COR-L47 (cell line): Measurements from ENCODE around the gene TPH2.

Experiments
- DNase-seq: peaks from one replicate; lab custom pipeline; 2025; lab: John Stamatoyannopoulos, UW

The TPH2 gene

GRCh38 chr12:72035625-72036024 lies 97.0 kb downstream of the TPH2 start:
- DNase-seq, result no peak

GRCh38 chr12:72036393-72036792 lies 97.7 kb downstream of the TPH2 start:
- no peak for DNase-seq

- DNase-seq, result no peak
These were observed 98.6 kb downstream of the TPH2 start for GRCh38 chr12:72037006-72037795.

DNA sequence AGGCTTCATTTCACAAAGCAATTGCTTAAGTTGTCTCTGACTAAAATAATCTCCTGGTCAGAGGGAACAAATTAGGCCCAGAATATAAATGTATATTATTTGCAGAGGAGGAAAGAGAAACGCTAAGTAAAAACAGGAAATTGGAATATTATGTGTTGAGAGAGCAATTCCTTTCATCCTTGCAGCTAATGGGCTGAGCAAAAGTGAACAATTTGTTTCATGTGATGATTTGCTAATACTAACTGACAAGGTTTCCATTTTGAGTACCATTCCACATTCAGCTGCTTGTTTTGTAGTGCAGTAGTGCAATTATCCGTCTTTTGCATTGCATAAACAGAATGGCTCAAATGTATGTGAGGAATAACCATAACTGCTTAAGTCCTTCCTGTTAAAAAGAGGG lies 103.2 kb downstream of the TPH2 start:
- DNase-seq, result no peak

DNA sequence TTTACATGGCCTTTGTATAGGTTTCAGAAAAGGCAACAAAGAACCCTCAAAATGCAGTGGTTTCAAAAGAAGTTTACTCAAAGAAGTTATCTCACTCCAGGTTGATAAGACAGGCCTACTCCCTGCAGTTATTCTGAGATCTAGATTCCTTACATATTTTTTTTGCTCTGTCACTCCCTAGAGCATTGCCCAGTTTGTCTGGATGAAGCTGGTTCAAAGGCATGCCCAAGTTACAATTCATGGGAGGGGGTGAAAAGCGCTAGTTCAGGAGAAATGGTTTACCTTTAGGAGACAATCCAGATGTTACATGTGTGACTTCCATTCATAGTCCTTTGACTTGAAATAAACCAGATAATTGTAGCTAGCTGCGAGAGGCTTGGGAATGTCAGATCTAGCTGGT lies 115.0 kb downstream of the TPH2 start:
- no peak for DNase-seq

DNA sequence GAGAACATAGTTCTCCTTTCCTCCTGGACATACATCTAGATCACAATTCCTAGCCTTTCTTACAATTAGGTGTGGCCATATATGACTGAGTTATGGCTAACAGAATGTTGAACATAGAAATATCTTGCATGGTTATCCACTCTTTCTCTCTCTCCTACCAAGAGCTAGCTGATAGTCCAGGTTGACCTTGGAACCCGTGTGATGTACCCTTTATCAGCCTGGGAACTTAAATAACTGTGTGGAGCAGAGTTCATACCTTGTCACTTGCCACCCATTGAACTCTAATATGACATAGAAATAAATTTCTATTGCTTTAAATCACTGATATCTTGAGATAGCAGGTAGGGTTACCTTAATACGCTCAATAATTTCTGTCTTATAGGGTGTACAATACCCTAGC lies 115.9 kb downstream of the TPH2 start:
- DNase-seq, result no peak

DNA sequence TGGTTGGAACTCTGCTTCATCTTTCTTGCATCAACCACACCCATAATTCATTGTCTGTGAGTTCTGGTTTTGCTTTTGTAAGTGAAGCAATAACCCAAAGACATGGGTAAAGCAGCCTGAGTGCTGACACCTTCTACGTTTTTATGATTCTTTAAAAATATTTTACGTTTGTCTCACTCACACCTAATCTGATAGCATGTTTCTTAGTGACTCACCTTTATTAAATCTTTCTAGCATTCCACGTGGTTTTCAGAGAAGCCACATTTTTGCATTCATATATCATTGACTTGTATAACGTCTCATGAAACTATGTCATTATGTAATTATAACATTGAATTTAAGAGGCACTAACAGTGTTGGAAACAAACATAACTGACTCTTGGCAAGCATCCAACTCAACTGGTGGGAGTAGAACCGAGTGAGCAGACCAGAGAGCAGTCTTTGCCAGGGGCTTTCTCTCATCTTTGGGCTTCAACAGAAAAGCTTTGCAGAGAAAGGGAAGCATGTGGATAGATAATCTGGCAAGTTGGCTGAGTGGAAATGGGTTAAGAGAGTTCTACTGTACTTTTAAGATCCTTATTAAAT lies 118.8 kb downstream of the TPH2 start:
- peak; percentile 89 for DNase-seq

DNA sequence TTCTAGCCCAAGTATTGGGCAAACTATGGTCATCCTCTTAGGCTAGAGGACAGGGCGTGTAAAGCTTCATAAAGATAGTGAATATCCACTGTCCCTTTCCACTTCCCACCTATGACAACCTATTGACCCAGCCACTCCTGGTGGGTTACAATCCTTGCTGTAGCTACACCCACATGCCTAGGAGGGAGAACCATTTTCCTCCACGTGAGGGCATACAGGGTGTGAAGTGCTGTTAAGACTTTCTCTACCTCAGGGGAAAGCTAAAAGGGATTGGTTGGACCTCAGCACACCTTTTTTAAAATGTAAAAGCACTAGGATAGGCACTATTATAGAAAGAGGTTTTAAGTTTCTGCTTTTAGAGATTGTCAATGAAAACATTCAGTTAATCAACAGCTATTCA lies 124.4 kb downstream of the TPH2 start:
- no peak for DNase-seq

DNA sequence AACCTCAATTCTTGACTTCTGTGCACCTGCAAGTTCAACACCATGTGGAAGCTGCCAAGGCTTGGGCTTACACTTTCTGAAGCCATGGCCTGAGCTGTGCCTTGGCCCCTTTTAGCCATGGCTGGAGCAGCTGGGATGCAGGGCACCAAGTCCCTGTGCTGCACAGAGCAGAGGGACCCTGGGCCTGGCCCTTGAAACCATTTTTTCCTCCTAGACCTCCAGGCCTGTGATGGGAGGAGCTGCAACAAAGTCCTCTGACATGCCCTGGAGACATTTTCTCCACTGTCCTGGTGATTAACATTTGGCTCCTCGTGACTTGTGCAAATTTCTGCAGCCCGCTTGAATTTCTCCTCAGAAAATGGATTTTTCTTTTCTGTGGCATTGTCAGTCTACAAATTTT lies 132.4 kb downstream of the TPH2 start:
- no peak for DNase-seq

GRCh38 chr12:72072592-72073212 lies 134.1 kb downstream of the TPH2 start:
- peak; percentile 34 for DNase-seq

DNA sequence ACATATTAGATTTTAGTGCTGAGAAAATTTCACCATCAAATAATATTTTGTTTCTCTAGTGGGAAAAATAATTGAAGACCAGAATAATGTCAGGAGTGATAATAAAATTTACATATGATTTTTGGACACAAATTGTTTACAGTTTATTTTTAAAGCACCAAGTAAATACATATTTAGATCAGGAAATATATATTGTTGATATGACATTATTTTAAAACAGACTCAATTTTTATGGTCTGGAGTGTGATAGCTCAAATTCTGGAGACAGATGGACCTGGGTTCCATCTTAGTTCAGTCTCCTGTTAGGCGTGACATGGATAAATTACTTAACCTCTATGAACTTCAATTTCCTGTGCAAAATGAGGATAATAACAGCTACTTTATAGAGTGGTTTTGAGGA lies 135.4 kb downstream of the TPH2 start:
- no peak for DNase-seq

- no peak for DNase-seq
These were observed 136.3 kb downstream of the TPH2 start for GRCh38 chr12:72074956-72075355.

DNA sequence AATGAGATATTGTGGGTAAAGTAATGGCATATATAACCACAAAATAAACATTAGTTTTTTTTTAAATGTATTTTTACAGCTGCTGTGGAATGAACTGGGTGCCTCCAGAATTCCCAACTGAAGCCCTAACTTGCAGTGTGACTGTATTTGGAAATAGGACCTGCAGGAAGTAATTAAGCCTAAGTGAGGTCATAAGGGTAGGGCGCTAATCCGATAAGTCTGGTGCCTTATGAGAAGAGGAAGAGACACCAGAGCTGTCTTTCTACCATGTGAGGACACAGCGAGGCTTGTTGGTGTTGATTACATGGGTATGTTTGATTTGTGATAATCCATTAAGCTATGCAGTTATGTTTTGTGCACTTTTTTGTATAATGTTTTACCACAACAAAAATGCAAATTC lies 136.8 kb downstream of the TPH2 start:
- no peak for DNase-seq

- peak; percentile 24 for DNase-seq
These were observed 137.4 kb downstream of the TPH2 start for GRCh38 chr12:72075891-72076557.

DNA sequence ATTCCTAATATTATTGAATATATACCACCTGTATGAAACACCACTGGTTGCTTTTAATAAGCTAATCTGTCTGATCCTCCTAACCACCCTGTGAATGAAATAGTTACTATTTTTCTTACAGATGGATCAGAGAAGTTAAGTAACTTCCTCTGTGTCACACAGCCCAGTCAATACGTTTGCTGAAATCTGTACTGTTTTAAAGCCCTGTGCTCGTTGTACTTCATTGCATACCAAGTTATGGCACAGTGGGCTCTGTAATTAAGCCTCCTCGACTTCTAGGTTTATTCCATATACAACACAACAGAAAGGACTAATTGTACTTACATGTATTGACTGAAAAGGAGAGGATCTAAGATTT lies 137.9 kb downstream of the TPH2 start:
- no peak for DNase-seq

DNA sequence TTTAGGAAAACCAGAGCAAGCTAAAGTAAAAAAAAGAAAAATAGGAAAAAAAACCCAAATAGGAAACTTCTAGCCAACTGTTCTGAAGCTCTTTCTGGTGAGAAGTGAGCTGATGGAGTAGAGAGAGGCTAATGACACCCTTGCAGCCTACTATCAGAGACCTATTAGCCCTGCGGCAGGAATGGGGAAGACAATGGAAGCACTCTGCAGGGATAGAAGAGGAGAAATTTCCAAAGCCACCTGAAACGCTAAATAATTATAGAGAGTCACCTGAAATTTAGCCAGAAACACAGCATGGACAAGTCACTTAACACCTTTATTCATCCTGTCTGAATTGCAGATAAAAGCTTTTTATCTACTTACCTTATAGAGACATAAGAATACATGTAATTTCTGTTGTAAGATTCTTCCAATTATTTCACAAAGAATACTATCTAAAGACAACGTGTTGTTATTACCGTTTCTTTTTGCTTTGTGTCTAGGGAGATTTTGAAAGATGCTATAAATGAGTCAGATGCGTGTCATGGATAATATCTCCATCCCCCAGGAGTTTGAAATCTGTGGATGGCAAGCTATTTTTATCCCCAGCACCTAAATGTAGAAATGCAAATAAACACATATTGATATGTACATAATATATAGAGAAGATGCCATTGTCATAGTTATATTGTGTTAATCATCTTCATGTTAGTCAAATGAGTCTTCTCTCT lies 138.6 kb downstream of the TPH2 start:
- peak; percentile 93 for DNase-seq

DNA sequence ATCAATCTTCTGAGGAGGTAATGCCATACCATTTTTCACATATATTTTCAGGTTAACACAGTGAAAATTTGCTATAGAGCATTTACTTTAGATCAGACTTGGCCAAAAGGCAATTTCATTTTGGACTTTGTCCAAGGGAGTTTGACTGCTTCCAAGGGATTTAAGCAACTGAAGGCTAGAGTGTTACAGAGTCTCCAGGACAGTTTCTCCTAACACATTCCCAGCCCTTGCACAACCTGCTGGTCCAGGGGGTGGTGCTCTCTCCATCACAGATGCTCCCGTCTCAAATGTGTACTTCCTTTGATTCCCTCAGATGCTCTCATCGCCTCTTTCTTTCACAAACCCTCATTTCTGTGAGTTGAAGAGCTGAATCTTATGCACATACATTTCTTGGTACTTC lies 143.1 kb downstream of the TPH2 start:
- DNase-seq, result peak; percentile 26
